ENCODE data around the gene ACTN2.

Gene ACTN2

GRCh38 chr1:236774926-236775325 lies 88.6 kb downstream of the ACTN2 start:
- DNase-seq (ENCODE audit: low spot score): peak; percentile 34

- DNase-seq (ENCODE audit: low spot score): no peak
Observed at GRCh38 chr1:236779312-236779711, 93.0 kb downstream of the ACTN2 start.

GRCh38 chr1:236785477-236785876 lies 99.2 kb downstream of the ACTN2 start:
- no peak for DNase-seq (ENCODE audit: low spot score)

- DNase-seq (ENCODE audit: low spot score): no peak
Observed at GRCh38 chr1:236786453-236786852, 100.2 kb downstream of the ACTN2 start.

DNA sequence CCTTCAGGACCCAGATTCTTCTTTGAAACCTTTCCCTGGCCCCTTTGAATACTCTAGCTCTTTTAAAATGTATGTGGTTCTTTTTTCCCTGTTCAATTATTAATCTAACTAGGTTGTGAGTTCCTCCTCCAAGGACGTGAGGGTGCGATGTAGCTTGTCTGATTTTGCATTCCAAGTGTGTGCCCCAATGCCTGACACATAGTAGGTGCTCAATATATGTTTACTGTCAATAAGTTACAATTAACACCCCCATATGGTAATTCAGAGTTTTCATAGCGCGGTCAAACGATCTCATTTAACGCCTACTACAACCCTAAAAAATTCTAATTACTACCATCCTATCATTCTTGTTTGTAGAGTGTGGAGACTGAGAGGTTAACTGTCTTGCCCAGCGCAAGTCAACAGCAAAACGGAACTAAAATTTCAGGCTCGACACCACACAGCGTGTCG lies 108.3 kb downstream of the ACTN2 start:
- DNase-seq (ENCODE audit: low spot score): no peak

DNA sequence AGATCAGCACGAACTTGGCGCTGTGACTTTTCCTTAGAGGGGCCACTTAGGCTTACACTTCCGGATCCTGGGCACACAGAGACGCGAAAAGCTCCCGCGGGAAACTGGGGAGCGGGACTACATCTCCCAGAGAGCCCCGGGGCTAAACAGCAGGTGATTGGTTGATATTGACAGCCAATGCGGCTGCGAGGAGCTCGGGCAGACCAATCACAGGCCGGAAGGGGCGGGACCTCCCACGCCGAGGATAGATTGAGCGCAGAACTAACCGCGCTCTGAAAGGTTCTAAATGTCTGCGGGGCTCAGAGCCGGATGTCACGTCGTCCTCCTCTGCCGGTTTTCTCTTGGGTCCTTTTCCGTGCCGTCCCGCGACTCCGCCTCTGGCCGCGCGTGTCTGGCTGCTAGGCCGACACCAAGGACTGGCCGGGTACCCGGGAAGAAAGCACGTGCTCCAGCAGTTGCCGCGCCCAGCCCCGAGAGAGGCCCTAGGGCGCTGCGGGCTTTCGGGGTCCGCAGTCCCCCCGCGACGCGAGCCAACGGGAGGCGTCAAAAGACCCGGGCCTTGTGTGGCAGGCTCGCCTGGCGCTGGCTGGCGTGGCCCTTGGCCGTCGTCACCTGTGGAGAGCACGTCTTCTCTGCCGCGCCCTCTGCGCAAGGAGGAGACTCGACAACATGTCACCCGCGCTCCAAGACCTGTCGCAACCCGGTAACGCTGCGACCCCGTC lies 108.9 kb downstream of the ACTN2 start, which contains the start of gene MTR:
TSS of gene MTR (plus strand) at position 258 of the 722 bp plus-strand sequence. CDS start at position 670, 412 bp downstream.
- peak; percentile 100 for DNase-seq (ENCODE audit: low spot score)

- DNase-seq (ENCODE audit: low spot score): peak; percentile 21
Observed at GRCh38 chr1:236795757-236796667, 109.7 kb downstream of the ACTN2 start.

GRCh38 chr1:236799001-236799400 lies 112.7 kb downstream of the ACTN2 start:
- no peak for DNase-seq (ENCODE audit: low spot score)

DNA sequence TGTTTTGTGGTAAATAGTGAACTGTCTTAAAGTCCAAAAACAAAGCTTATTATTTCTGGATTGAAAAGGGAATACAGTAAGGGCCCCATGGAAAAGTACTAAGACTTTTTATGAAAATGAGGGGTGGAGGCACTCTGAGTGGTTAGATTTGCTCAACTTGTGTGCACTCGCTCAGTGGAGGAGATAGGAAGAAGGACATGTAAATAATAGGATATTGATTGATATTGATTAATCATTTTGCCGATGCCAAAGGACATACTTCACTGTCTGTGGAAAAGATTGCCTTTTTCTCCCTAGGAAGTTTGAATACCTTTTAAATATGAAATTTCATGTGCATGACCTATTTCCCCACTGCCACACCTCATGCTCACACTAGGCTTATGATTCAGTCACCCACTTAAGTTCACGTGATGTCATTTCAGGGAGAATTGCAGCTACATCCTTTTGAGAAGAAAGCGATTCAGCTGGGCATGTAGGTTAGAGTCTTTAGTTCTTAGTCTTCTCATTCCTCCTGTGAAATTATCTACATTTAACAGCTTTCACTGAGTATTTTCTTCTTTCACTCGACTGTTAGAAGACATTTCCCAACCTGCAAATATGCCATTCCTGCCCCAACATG lies 113.8 kb downstream of the ACTN2 start:
- no peak for DNase-seq (ENCODE audit: low spot score)

DNA sequence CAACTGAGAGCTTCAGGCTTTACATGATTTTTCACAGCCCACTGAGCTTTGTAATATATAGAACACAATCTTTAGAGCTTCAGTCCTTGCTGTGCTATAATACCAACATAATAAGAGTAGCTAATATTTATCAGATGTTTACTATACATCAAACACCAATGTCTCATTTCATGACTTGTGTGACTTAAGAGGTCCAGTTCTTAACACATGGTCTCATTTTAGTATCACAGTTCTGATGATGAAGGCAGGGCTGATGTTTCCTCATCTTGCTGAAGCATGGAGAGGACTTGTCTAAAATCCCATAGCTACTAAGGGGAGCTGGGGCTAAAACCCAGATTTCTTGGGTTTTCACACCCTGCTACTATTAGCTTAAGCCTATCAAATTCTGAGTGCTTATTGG lies 114.3 kb downstream of the ACTN2 start:
- no peak for DNase-seq (ENCODE audit: low spot score)

- DNase-seq (ENCODE audit: low spot score): no peak
Observed at GRCh38 chr1:236802264-236802663, 116.0 kb downstream of the ACTN2 start.

DNA sequence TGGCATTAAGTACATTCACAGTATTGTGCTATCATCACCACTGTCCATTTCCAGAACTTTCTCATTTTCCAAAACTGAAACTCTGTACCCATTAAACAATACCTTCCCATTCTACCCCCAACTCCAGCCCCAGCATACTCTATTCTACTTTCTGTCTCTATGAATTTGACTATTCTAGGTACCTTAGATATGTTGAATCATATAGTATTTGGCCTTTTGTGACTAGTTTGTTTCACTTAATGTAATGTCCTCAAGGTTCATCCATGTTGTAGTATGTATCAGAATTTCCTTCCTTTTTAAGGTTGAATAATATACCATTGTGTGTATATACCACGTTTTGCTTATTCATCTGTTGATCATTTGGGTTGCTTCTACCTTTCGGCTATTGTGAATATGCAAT lies 120.3 kb downstream of the ACTN2 start:
- no peak for DNase-seq (ENCODE audit: low spot score)

DNA sequence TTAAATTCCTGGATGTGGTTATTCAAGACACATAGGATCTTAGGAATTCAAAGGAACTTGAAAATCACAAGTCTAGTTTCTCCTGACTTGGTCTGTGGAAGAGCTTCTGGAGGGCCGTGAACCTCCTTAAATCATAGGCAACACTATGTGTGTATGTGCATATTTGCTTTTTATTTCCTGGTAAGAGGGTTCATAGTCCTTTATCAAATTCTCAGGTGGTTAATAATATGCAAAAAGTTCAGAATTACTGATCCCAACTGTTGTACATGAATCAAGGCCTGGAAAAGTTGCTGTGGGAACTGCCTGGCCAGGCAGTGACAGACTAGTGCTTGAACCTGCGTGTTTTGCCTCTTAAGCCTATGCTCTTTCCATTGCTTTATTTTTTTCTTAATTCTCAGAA lies 121.7 kb downstream of the ACTN2 start:
- DNase-seq (ENCODE audit: low spot score): no peak

GRCh38 chr1:236808564-236809130 lies 122.3 kb downstream of the ACTN2 start:
- DNase-seq (ENCODE audit: low spot score): no peak

GRCh38 chr1:236809148-236809547 lies 122.8 kb downstream of the ACTN2 start:
- DNase-seq (ENCODE audit: low spot score): no peak

DNA sequence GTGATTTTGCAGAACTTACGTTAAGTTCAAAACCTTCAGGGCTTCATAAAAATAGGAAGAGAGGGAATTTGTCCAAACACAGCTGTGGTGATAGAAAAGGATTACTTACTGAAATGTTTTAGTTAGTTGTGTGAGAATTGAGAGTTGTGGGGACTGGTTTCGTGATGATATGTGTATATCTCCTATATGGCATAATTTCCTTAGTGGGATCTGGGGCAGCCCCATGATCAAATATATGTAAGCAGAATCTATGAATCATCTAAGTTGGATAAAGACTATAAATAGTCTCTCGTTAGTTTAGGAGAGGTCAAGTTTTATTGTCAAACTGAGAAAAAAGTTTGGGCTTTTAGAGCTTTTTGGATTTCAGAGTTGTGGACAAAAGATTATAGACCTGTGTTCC lies 123.7 kb downstream of the ACTN2 start:
- DNase-seq (ENCODE audit: low spot score): no peak

DNA sequence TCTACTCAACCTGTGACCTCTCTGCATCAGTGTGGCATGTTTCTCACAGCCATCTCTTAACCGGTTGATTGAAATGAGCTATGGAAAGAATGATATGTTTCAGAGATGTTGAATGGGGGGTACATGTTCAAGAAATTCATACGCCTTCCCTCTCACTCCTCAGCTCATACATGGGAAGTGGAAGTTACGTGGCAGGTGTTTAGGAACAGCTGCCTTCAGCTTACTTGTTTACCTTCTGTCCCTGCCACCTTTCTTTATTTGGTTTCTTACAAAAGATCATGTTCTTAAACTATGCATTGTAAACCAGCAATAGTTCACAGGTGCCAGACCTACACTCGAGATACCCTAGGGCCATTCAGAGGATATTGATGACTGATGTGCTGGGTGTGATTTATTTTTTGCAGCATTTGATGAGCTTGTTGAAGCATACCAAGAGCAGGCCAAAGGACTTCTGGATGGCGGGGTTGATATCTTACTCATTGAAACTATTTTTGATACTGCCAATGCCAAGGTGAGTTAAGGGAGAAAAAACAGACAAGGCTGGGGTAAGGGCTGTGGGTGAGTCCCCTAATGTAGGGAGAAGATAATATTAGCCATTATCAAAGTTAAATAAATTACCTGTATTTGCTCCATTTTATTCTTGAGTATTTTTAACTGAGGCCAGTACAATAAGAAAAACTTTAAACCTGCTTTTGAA lies 126.2 kb downstream of the ACTN2 start:
- DNase-seq (ENCODE audit: low spot score): no peak

All from hepatic stellate cell (primary cell).